ENCODE results near the gene TP73.
A peak's percentile ranks its signal among the peaks of the same experiment; 100 is the strongest.

Gene TP73

GRCh38 chr1:3654549-3655281, 2.4 kb downstream of the TP73 start:
- no peak for DNase-seq

GRCh38 chr1:3656450-3657095, 4.3 kb downstream of the TP73 start:
- peak in 1 of 3 experiments; percentile 22 for DNase-seq

GRCh38 chr1:3657096-3657475, 4.8 kb downstream of the TP73 start:
- DNase-seq = no peak

- no peak for DNase-seq
Measured at GRCh38 chr1:3657578-3658230, 5.4 kb downstream of the TP73 start.

GRCh38 chr1:3658231-3658615, 5.9 kb downstream of the TP73 start:
- no peak for DNase-seq

- DNase-seq = no peak
Measured at GRCh38 chr1:3659093-3659492, 6.8 kb downstream of the TP73 start.

- no peak for DNase-seq
Measured at GRCh38 chr1:3660704-3661103, 8.4 kb downstream of the TP73 start.

GRCh38 chr1:3661631-3662030, 9.3 kb downstream of the TP73 start:
- DNase-seq = no peak

GRCh38 chr1:3662080-3662671, 9.9 kb downstream of the TP73 start:
- no peak for DNase-seq

GRCh38 chr1:3663999-3664699, 11.8 kb downstream of the TP73 start:
- peak in 2 of 3 experiments; percentile 80 to 82 for DNase-seq

- peak in 2 of 3 experiments; percentile 22 to 39 for DNase-seq
Measured at GRCh38 chr1:3664700-3665375, 12.5 kb downstream of the TP73 start.

- peak in 2 of 3 experiments; percentile 35 to 60 for DNase-seq
Measured at GRCh38 chr1:3668148-3668547, 15.8 kb downstream of the TP73 start.

GRCh38 chr1:3668585-3669300, 16.4 kb downstream of the TP73 start:
- DNase-seq = peak; percentile 74 to 95 (median 90)

GRCh38 chr1:3669421-3669821, 17.1 kb downstream of the TP73 start:
- DNase-seq = no peak

- no peak for DNase-seq
Measured at GRCh38 chr1:3669971-3670431, 17.7 kb downstream of the TP73 start.

- DNase-seq = peak in 1 of 3 experiments; percentile 28
Measured at GRCh38 chr1:3670823-3671265, 18.5 kb downstream of the TP73 start.

GRCh38 chr1:3671371-3672180, 19.3 kb downstream of the TP73 start:
- peak in 2 of 3 experiments; percentile 56 to 74 for DNase-seq

- no peak for DNase-seq
Measured at GRCh38 chr1:3672231-3672970, 20.1 kb downstream of the TP73 start.

- DNase-seq = no peak
Measured at GRCh38 chr1:3672971-3673361, 20.6 kb downstream of the TP73 start.

Measured in NCI-H1417 (cell line).